HepG2 (cell line): ENCODE results near the gene WWC1. TPM values are rescaled to one million over a fixed set of nuclear protein-coding genes. Genes with fewer than 3 reads are reported as not detected.

Experiments
- ATAC-seq: fragments of 200-7000 bp; cut with Tn5 transposase; 3 replicates; pipeline ENCODE4 v1.9.1; 2020; ENCODE audit warnings: mild to moderate bottlenecking, moderate library complexity
- BruUV-seq: library from RNA; stranded (reverse); fragments of 400-500 nt; replicated peaks from 2 replicates; lab custom pipeline; 2021; lab: Mats Ljungman, UMichigan
- CTCF ChIA-PET: fragments of 300-600 bp; formaldehyde crosslinking; extraction: SDS; loops from one replicate; lab custom pipeline; 2021; ENCODE audit warnings: low total read pairs, inconsistent platforms, low intra/inter-chr PET ratio; lab: Yijun Ruan, JAX
- POLR2A ChIA-PET: fragments of 350-600 bp; sonication (Branson Sonifier 250); formaldehyde crosslinking; loops from one replicate; lab custom pipeline; 2020; ENCODE audit warnings: antibody characterized with exemption, inconsistent platforms; lab: Yijun Ruan, JAX
- DNase-seq: peaks from one replicate; pipeline ENCODE4 v3.0.0-alpha.2; 2015; ENCODE audit warnings: low spot score
- FAIRE-seq: peaks from 3 replicates; lab custom pipeline; 2011; peaks lifted over from hg19 to GRCh38; lab: Jason Lieb, UNC
- H2AFZ ChIP-seq: one replicate; pipeline ENCODE4 v1.6.1; 2011; ENCODE audit warnings: low read length, inconsistent platforms
- H3K27ac ChIP-seq: fragments of 300-600 bp; 3 replicates; pipeline ENCODE4 v1.8.0; 2011; ENCODE audit warnings: mixed run types, mild to moderate bottlenecking, mixed read lengths, low read length, inconsistent platforms; ENCODE audit not compliant: insufficient read depth; ENCODE audit errors: extremely low read length
- H3K27me3 ChIP-seq, 2 experiments: fragments of 200-600 bp in 1 of 2; 2 replicates in 1 of 2; 3 replicates in 1 of 2; pipeline versions ENCODE4 v1.6.0 to v1.8.0; 2011; ENCODE audit warnings: low read length in 2 of 2, mild to moderate bottlenecking in 2 of 2, moderate library complexity in 2 of 2, inconsistent platforms in 1 of 2; ENCODE audit not compliant: insufficient read depth in 2 of 2, control insufficient read depth in 1 of 2
- H3K36me3 ChIP-seq, 2 experiments: fragments of 200-600 bp in 1 of 2; replicated peaks in 1 of 2; 2 replicates in 1 of 2; 3 replicates in 1 of 2; pipeline versions ENCODE4 v1.5.1 to v1.8.0; 2011; ENCODE audit warnings: low read length in 2 of 2, inconsistent platforms in 1 of 2; ENCODE audit not compliant: insufficient read depth in 2 of 2, control insufficient read depth in 1 of 2
- H3K4me1 ChIP-seq: 2 replicates; pipeline ENCODE4 v1.5.1; 2012; ENCODE audit warnings: low read length, inconsistent platforms; ENCODE audit not compliant: insufficient read depth
- H3K4me2 ChIP-seq: 2 replicates; pipeline ENCODE4 v1.6.0; 2011; ENCODE audit warnings: low read depth, low read length, inconsistent platforms
- H3K4me3 ChIP-seq, 3 experiments: fragments of 200-600 bp in 1 of 3; sonication (generic), shearing (Covaris generic) in 1 of 3; replicated peaks in 1 of 3; 2 replicates each; pipeline ENCODE4 v1.5.1; 2011 to 2016; ENCODE audit warnings: low read length in 3 of 3, inconsistent platforms in 2 of 3, low read depth in 2 of 3, mild to moderate bottlenecking in 2 of 3, control low read depth in 1 of 3, mixed read lengths in 1 of 3; ENCODE audit not compliant: insufficient read depth in 1 of 3
- H3K79me2 ChIP-seq: one replicate; pipeline ENCODE4 v1.6.1; 2011; ENCODE audit warnings: low read length, inconsistent platforms; ENCODE audit not compliant: insufficient read depth
- H3K9ac ChIP-seq: 2 replicates; pipeline ENCODE4 v1.6.0; 2011; ENCODE audit warnings: mild to moderate bottlenecking, low read depth, low read length, inconsistent platforms; ENCODE audit not compliant: insufficient read depth
- H3K9me3 ChIP-seq: 2 replicates; pipeline ENCODE4 v1.5.1; 2012; ENCODE audit warnings: mild to moderate bottlenecking, low read length
- H4K20me1 ChIP-seq: 2 replicates; pipeline ENCODE4 v1.6.0; 2011; ENCODE audit warnings: inconsistent platforms, mild to moderate bottlenecking, low read length, moderate library complexity; ENCODE audit not compliant: insufficient read depth
- CSRNP1 ChIP-seq: sonication (generic); formaldehyde crosslinking; IDR thresholded peaks from 2 replicates; pipeline ENCODE4 v1.8.1; 2023; ENCODE audit warnings: mild to moderate bottlenecking, missing genetic modification reagents
- GFI1 ChIP-seq: sonication (generic); formaldehyde crosslinking; IDR thresholded peaks from 2 replicates; pipeline ENCODE4 v1.5.0; 2020; ENCODE audit warnings: missing genetic modification reagents, mild to moderate bottlenecking, borderline replicate concordance
- HOXA9 ChIP-seq: sonication (generic); formaldehyde crosslinking; IDR thresholded peaks from 2 replicates; pipeline ENCODE4 v1.8.1; 2022; ENCODE audit warnings: missing genetic modification reagents, mild to moderate bottlenecking, moderate library complexity, borderline replicate concordance
- MTA1 ChIP-seq: sonication (generic); formaldehyde crosslinking; IDR thresholded peaks from 2 replicates; pipeline ENCODE4 v1.4.0; 2020; ENCODE audit warnings: missing genetic modification reagents, mild to moderate bottlenecking, borderline replicate concordance
- NBN ChIP-seq: fragments of 450-650 bp; conservative IDR thresholded peaks from 2 replicates; pipeline ENCODE4 v1.6.1; 2017
- TCF7 ChIP-seq: sonication (generic); IDR thresholded peaks from 2 replicates; pipeline ENCODE4 v1.6.1; 2016; ENCODE audit warnings: antibody characterized with exemption, low read depth
- TP53 ChIP-seq: sonication (generic); formaldehyde crosslinking; conservative IDR thresholded peaks from 2 replicates; pipeline ENCODE4 v1.4.0; 2020; ENCODE audit warnings: missing genetic modification reagents
- ZMAT3 ChIP-seq: sonication (generic); formaldehyde crosslinking; conservative IDR thresholded peaks from 2 replicates; pipeline ENCODE4 v1.7.0; 2021; ENCODE audit warnings: missing genetic modification reagents
- ZNF12 ChIP-seq: sonication (generic); formaldehyde crosslinking; IDR thresholded peaks from 2 replicates; pipeline ENCODE4 v1.5.0; 2020; ENCODE audit warnings: missing genetic modification reagents
- ZNF30 ChIP-seq: sonication (generic); formaldehyde crosslinking; IDR thresholded peaks from 2 replicates; pipeline ENCODE4 v1.5.0; 2020; ENCODE audit warnings: mild to moderate bottlenecking, missing genetic modification reagents
- ZNF337 ChIP-seq: sonication (generic); formaldehyde crosslinking; IDR thresholded peaks from 2 replicates; pipeline ENCODE4 v1.5.1; 2020; ENCODE audit warnings: missing genetic modification reagents, low read depth, mild to moderate bottlenecking, borderline replicate concordance
- ZNF879 ChIP-seq: sonication (generic); formaldehyde crosslinking; IDR thresholded peaks from 2 replicates; pipeline ENCODE4 v1.8.1; 2023; ENCODE audit warnings: missing genetic modification reagents
- WGBS: methylation state at CpG from one replicate; pipeline ENCODE4 v1.1.6; 2017; ENCODE audit warnings: low lambda C conversion rate; 5-methylcytosine and 5-hydroxymethylcytosine counted together
- in situ Hi-C: cut with HindIII; loops from 2 replicates; pipeline ENCODE4 v1.10.0; 2017; ENCODE audit warnings: low pct_unique_long_range_greater_than_20kb; ENCODE audit not compliant: extremely low pct_ligation_motif_present
- intact Hi-C: fragments of 100-400 bp; cut with micrococcal nuclease; formaldehyde crosslinking; loops from one replicate; pipeline ENCODE4 v1.10.0; 2022; ENCODE audit not compliant: unreplicated experiment
- polyA plus RNA-seq, 8 experiments: library from polyadenylated mRNA; depleted of rRNA in 3 of 8; stranded (reverse) in 7 of 8; unstranded in 1 of 8; fragments of >200 nt; fragmentation: Illumina TruSeq in 4 of 8; extraction: Trizol in 4 of 8; gene quantifications; 2 replicates each; pipeline versions ENCODE4 v1.2.1 to v1.2.3, GENCODE V29; 2011 to 2016; ENCODE audit warnings: low read depth in 4 of 8, missing spikeins in 1 of 8, mixed read lengths in 1 of 8; ENCODE audit not compliant: insufficient read depth in 1 of 8
- total RNA-seq, 5 experiments: library from RNA; depleted of rRNA; stranded (reverse); fragments of >200 nt; fragmentation: Illumina TruSeq; extraction: Trizol; gene quantifications; 2 replicates each; pipeline ENCODE4 v1.2.3, GENCODE V29; 2016; ENCODE audit warnings: low read depth in 1 of 5
- TF ChIP-seq, protein P1 (sequence below): sonication (generic); formaldehyde crosslinking; IDR thresholded peaks from 2 replicates; pipeline ENCODE4 v1.5.1; 2020; ENCODE audit warnings: missing genetic modification reagents, mild to moderate bottlenecking, borderline replicate concordance

The WWC1 gene
- total and polyA plus RNA-seq, 2 of the 13 experiments (the other 11 are each of a cell fraction or from before 2014, with no cell fraction given) = 8.3 to 17.9 TPM

DNA sequence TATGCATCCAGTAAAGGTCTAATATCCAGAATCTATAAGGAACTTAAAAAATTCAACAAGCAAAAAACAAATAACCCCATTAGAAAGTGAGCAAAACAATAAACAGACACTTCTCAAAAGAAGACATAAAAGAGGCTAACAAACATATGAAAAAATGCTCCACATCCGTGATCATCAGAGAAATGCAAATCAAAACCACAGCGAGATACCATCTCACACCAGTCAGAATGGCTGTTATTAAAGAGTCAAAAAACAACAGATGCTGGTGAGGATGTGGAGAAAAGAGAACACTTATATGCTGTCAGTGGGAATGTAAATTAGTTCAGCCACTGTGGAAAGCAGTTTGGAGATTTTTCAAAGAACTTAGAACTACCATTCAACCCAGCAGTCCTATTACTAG lies 86.1 kb downstream of the WWC1 start:
- no peak overlapping the region for H3K27ac ChIP-seq
- H3K9me3 ChIP-seq = no peaks in the 10 kb centered on the region
- in situ Hi-C loops = no loop called here
- intact Hi-C loops = no loop called here
- no peak overlapping the region for H3K4me2 ChIP-seq
- no peaks in the 10 kb centered on the region for H3K79me2 ChIP-seq
- DNase-seq = no peak
- TF ChIP-seq TCF7 (no peak), ZMAT3 (CRISPR knock-in tag) (no peak)
- ChIA-PET POLR2A (no interaction called here), CTCF (no interaction called here)
- no peak overlapping the region for H2AFZ ChIP-seq
- no peaks in the 10 kb centered on the region for H3K27me3 ChIP-seq
- H4K20me1 ChIP-seq = no peaks in the 10 kb centered on the region
- H3K36me3 ChIP-seq = no peaks in the 10 kb centered on the region
- ATAC-seq = no peak
- no peak overlapping the region for H3K4me3 ChIP-seq
- H3K9ac ChIP-seq = no peak overlapping the region
- no TSS peak for BruUV-seq
- FAIRE-seq = no peak
- WGBS = 97% methylated on average over 2 of the region's 2 CpGs
- no peaks in the 10 kb centered on the region for H3K4me1 ChIP-seq

GRCh38 chr5:168378741-168379140 lies 87.3 kb downstream of the WWC1 start:
- WGBS = 94% methylated on average over 4 of the region's 4 CpGs
- H3K4me2 ChIP-seq = no peak overlapping the region
- DNase-seq (no peak), FAIRE-seq (no peak), ATAC-seq (no peak)
- H2AFZ ChIP-seq = no peak overlapping the region
- no peaks in the 10 kb centered on the region for H3K9me3 ChIP-seq
- ChIA-PET POLR2A (no interaction called here), CTCF (no interaction called here)
- no peaks in the 10 kb centered on the region for H4K20me1 ChIP-seq
- H3K36me3 ChIP-seq = no peaks in the 10 kb centered on the region
- no peak overlapping the region for H3K4me3 ChIP-seq
- no peaks in the 10 kb centered on the region for H3K4me1 ChIP-seq
- no TSS peak for BruUV-seq
- H3K9ac ChIP-seq = no peak overlapping the region
- intact Hi-C loops = no loop called here
- H3K27ac ChIP-seq = no peak overlapping the region
- H3K79me2 ChIP-seq = no peaks in the 10 kb centered on the region
- H3K27me3 ChIP-seq = no peaks in the 10 kb centered on the region
- in situ Hi-C loops = no loop called here
- TF ChIP-seq HOXA9 (CRISPR knock-in tag) (no peak), ZNF337 (CRISPR knock-in tag) (no peak), ZNF12 (no peak), TP53 (no peak), CSRNP1 (no peak), GFI1 (no peak), NBN (no peak), ZNF30 (CRISPR knock-in tag) (no peak), MTA1 (CRISPR knock-in tag) (no peak), ZNF879 (CRISPR knock-in tag) (no peak)
- TF ChIP-seq, protein P1, sequence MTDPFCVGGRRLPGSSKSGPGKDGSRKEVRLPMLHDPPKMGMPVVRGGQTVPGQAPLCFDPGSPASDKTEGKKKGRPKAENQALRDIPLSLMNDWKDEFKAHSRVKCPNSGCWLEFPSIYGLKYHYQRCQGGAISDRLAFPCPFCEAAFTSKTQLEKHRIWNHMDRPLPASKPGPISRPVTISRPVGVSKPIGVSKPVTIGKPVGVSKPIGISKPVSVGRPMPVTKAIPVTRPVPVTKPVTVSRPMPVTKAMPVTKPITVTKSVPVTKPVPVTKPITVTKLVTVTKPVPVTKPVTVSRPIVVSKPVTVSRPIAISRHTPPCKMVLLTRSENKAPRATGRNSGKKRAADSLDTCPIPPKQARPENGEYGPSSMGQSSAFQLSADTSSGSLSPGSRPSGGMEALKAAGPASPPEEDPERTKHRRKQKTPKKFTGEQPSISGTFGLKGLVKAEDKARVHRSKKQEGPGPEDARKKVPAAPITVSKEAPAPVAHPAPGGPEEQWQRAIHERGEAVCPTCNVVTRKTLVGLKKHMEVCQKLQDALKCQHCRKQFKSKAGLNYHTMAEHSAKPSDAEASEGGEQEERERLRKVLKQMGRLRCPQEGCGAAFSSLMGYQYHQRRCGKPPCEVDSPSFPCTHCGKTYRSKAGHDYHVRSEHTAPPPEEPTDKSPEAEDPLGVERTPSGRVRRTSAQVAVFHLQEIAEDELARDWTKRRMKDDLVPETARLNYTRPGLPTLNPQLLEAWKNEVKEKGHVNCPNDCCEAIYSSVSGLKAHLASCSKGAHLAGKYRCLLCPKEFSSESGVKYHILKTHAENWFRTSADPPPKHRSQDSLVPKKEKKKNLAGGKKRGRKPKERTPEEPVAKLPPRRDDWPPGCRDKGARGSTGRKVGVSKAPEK = no peak
